NCI-H128 (cell line): ENCODE data around the gene HSF2BP.
"Not testable (repeated sequence)": the region's sequence is repeated elsewhere in the genome, so short reads cannot be mapped to it uniquely, and the experiment has no call there.

Experiments used
- DNase-seq: peaks from one replicate; lab custom pipeline; 2025; ENCODE audit not compliant: unreplicated experiment; lab: John Stamatoyannopoulos, UW

Gene HSF2BP

DNA sequence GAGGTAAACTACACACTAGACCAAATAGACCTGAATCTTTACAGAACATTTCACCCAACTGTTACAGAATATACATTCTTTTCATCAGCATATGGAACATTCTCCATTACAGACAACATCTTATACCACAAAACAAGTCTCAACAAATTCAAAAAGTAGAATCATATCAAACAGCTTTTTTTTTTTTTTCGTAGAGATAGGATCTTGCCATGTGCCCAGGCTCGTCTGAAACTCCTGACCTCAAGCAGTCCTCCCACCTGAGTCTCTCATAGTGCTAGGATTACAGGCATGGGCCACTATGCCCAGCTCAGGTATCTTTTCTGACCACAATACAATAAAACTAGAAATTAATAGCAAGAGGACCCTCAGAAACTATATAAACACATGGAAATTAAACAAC, 36.5 kb downstream of the HSF2BP start:
- DNase-seq: no peak

DNA sequence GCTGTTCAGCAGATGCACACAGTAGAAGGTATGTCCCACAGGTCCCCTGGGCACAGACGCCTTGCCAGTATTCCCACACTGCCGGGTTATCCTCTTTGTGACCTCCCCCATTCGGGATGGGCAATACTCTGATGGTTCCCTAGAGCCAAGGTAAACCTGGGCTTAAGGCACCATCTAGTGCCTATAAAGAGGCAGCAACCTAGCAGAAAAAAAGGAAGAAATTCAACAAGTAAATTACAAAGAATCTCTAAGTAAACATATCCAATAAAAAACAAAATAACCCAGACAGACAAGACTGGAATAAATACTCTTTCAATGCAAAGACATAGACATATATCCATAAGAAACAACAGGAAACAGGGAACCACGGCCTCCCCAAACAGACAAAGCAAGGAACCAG, 39.4 kb downstream of the HSF2BP start:
- no peak for DNase-seq

GRCh38 chr21:43619344-43619743, 39.9 kb downstream of the HSF2BP start:
- DNase-seq: no peak

DNA sequence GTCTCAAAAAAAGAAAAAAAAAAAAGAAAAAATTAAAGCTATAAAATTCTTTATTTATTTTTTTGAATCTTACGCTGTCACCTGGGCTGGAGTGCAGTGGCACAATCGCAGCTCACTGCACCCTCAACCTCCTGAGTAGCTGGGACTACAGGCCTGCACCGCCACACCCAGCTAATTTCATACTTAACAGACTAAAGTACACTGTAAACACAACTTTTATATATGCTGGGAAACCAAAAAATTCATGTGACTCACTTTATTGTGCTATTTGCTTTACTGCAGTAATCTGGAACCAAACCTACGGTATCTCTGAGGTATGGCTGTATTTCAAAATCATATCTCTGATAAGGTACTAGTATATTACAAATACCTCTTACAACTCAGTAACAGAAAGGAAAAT, 40.3 kb downstream of the HSF2BP start:
- no peak for DNase-seq

DNA sequence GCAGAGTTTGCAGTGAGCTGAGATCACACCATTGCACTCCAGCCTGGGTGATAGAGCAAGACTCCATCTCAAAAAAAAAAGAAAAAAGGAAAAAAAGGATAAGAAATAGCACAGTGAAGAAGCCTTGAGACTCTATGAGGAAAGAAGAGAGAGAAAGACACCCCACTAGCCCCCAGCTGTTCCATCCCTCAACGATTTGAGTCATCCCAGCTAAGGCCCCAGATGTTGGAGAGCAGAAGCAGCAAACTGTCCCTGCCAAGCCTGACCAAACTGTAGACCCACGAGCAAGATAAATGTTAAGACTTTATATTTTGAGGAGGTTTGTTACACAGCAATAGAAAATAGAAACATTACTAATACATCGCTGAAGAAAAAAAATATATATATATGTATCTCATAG, 42.4 kb downstream of the HSF2BP start:
- DNase-seq: not testable (repeated sequence)

DNA sequence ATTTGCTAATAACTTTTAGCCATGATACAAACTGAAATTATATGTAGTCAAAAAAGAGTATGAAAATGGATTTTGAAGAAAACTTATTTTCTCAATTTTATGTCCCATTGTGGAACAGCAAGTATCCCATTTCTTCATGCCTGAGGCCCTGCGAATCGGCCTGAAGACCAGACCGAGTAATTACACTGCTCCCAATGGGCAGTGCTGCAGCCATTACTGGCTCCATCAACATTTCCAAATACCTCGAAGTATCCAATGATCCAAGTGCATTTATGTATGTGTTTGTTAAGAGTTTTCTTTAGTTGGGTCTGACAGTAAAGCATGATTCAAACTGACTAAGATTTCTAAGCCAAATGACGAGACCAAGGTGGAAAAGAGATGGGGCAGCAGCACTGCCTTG, 44.4 kb downstream of the HSF2BP start:
- no peak for DNase-seq

DNA sequence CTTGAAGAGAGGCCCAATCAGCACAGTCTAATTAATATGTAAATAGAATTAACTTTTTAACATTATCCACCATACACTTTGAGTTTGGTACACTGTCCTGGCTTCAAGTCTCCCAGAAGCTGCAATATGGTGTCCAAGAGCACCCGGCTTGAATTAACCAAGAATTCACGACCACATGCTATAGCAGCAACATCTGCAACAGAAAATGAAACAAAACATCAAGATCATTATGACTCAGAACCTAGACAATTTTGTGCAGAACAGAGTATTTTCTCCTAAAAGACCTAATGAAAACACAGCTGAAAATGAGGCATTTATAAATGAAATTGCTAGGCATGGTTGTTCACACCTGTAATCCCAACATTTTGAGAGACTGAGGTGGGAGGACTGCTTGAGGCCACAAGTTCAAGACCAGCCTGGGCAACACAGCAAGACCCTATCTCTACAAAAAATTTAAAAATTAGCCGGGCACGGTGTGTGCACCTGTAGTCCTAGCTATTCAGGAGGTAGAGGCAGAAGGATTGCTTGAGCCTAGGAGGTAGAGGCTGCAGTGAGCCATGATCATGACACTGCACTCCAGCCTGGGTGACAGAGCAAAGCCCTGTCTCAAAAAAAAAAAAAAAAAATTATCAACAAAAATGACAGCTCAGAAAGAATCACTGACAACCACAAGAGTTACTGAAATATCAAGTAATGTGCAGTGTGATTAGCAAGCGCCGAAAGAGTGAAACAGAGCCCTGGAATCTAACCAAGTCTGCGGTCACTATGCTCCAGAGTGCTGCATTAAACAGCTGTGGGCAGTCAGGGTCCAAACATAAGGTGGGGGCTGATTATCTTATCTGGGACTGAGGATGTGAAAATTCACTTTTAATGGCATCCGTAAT, 45.3 kb downstream of the HSF2BP start:
- DNase-seq: no peak

DNA sequence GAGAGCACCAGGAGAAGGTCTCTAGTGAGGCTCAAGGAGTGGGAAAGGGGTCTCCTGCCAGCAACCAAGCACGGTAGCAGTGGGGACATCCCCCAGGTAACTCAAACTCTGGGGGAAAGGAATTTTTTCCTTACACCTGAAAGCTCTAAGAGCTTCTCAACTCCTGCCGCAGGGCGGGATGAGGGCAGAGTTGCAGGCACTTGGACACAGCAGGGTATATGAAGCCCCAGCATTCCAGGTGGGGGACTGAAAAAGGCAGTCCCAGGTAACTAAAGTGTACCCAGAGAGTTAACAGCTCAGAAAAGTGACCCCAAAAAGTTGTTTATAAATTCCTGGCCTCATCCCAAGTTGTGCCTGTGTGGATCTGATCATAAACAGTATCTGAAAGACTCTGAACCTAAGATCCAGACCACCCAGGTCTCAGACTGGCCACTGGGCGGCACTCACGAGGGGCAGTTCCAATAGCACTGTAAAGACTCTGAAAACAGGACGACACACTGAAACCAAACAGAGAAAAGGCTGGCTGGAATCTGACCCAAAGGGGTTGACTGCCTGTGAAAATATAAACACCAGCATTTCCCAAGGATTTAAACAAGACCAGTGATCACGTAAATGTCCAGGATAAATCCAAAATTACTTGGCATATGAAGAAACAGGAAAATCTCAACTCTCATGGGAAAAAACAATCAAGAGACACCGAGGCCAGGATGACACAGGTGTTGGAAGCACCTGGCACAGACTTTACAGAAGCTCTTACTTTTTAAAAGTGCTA, 47.5 kb downstream of the HSF2BP start:
- no peak for DNase-seq

DNA sequence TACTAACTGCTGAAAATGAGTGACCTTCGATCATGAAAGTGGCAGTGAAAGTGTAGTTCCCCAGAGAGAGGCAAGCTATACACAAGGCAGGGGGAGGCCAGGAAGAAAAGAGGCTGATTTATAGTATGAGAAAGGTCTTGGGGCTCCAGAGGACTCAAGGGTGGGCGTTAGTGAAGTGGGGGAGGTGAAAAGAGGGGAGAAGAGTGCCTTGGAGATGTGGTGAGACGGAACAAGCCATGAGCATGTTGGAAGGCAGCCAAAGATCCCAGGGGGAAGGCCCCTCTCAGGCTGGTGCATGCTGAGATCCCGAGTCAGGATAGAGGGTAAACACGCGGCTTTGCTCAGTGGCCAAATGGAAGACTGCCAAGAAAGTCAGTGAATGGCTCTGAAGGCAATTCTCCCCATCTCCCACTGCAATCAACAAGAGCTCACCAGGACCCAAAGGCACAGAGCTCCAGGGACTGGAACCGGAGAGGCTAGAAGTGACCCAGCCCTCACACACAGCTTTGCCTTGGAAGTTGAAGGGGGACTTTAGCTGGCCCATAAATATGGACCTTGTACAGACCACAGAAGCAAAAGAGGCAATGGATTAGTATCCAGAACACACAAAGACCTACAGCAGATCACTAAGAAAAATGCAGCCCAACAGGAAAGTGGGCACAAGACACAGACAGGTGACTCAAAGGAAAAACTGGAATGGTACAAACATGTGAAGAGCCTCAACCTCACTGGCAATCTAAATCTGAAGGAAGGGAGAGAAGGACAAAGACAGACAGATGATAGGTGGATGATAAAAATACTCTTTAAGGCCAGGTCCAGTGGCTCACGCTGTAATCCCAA, 49.6 kb downstream of the HSF2BP start:
- DNase-seq: peak; percentile 92

- no peak for DNase-seq
Observed at GRCh38 chr21:43608664-43609063, 50.6 kb downstream of the HSF2BP start.

- DNase-seq: no peak
Observed at GRCh38 chr21:43608225-43608624, 51.1 kb downstream of the HSF2BP start.

- no peak for DNase-seq
Observed at GRCh38 chr21:43605320-43606215, 53.7 kb downstream of the HSF2BP start.

GRCh38 chr21:43604505-43605204, 54.6 kb downstream of the HSF2BP start:
- no peak for DNase-seq

DNA sequence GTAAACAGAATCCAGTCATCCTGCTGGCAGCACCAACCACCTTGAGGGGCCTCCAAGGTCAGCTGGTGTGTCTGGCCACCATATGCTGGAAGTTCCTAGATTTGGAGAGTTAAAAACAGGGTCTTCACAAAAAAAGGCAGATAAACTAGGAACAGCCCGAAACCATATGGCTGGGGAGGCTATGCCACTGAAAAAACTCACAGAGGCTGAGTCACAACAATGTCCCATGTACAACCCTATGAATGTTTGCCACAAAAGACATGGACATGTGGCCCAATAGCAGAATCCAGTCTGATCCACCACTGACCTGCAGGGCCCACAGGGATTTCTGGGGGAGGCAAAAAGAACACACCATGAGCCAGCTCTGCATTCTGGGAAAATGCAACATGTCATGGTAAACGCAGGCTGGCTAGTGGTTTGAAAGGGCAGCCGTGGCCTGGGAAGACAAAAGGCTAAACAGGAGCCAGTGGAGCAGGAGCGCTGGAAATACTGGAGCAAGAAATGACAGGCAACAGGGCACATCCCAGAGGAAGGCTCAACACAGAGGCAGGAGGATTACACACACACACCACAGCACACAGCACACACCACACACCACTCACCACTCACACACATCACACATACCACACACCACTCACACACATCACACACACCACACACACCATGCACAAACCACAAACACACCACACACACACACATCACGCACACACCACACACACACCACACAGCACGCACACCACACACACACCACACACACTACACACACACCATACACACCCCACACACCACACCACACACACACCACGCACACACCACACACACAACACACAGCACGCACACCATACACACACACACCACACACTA, 55.4 kb downstream of the HSF2BP start:
- no peak for DNase-seq

DNA sequence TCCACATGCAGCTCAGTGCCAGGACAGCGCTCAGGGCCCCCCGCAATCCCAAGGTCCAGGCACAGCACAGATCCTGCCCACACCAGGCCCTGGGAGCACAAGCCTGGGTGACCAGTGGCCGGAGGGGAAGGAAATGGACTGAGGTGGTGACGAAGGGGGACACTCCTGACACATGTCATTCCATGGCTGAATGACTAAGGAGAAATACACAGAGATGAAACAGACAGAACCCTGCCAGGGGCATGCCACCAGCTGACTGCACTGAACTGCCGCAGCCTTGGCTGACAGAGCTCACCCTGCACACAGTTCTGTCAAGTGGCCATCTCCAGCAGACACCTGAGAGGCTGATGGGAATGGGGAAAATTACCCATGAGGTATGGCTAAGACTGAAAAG, 56.1 kb downstream of the HSF2BP start:
- DNase-seq: no peak

DNA sequence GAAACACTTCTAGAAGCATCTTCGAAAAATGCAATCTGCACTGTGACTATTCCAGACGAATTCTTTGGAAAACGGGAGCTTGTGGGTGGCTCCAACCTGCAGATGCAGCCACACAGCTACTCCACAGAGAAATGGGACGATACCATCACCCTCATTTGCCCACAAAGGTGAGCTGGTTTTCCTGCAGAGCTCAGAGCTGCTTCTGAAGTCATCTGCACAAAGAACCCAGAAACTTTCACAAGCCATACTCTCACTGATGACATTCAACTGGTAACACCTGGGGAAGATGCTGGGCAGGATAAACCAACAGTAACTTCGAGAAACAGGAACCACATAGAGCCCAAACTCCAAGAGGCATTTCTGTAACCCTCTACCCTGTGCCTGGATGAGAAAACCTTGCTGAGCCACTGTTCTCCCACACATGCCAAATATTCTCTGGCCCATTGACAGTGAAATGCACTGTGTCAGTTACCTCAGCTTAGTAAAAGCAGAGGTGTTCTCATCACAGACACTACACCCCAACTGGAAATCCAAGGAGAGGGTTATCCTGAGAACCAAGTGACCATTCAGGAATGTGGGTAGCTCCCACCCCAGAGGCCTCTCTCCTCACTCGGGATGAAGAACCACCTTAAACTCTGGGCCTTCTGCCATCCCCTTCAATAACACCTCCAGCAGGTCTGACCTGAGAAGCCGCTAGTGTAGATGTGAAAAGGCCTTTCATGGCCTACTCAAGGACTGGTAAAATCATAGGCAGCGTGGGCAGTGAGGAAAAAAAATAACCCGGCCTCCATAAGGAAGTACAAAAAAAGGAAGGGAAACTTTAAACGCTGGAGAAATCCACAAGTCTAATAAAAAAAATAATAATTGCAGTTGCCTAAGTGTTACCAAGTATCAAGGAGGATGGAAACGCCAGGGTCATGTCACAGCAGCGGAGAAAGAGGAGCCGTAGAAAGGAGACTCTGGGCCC, 56.7 kb downstream of the HSF2BP start:
- no peak for DNase-seq

DNA sequence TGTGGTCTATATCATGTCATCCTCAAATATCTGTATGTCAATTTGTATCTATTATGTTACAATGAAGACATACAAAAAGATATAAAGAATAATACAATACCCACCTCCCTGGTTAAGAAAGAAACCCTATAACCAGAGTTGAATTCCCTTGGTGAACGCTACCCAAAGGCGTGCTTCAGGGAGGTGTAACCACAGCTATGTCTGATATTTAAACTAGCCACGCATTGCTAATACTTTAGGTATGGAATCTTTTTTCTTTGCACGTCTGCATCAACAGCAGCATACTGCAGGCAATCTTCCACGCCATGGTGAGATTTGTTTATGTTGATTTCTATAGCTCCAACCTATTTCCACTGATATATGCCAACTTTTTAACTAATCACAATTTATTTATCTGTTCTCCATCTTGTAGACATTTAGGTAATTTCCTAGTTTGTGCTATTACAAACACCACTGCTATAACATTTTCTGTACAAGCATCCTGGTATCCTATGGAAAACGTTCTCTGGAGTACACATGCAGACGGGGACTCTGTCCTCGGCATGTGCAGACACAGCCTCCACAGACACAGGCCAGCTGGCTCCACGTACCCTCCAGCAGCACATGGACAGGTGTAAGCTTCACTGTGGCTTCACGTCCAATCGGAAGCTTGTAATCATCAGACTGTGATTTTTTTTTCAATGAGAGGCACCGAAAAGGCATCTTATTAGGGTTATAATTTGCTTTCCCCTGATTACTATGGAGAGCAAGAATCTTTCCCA, 58.5 kb downstream of the HSF2BP start:
- DNase-seq: no peak
